ENCODE data around the gene ATG101.

Gene ATG101

GRCh38 chr12:52023182-52023975 lies 46.4 kb upstream of the ATG101 start:
- H3K4ac ChIP-seq (ENCODE audit: low read depth, low read length): no peak overlapping the region
- no peak overlapping the region for H3K18ac ChIP-seq (ENCODE audit: low read length)
- no peak overlapping the region for H2BK12ac ChIP-seq (ENCODE audit: low read length)
- H2BK5ac ChIP-seq (ENCODE audit: low read depth, low read length, poor library complexity): no peak overlapping the region
- H3K14ac ChIP-seq (ENCODE audit: low read length): no peak overlapping the region
- no peak overlapping the region for H3K9ac ChIP-seq (ENCODE audit: low read length)
- no peaks in the 10 kb centered on the region for H3K79me2 ChIP-seq (ENCODE audit: control insufficient read depth, insufficient read depth, low read length, poor library complexity)
- H4K91ac ChIP-seq (ENCODE audit: low read depth, low read length): no peak overlapping the region
- peaks cover 7 to 16% of the 10 kb centered on the region in 2 experiments for H3K4me1 ChIP-seq (ENCODE audit: control insufficient read depth in 1 of 2, insufficient read depth in 2 of 2, low read length in 2 of 2)
- peak overlapping the region; percentile 25 for H4K8ac ChIP-seq (ENCODE audit: low read depth, low read length)
- peak overlapping the region; percentile 37 for H2AFZ ChIP-seq (ENCODE audit: insufficient read depth, low read length, poor library complexity)
- H3K27me3 ChIP-seq (ENCODE audit: insufficient read depth, low read length): peaks cover 5% of the 10 kb centered on the region
- no CpG with 5 or more reads among the region's 70 CpGs for WGBS (ENCODE audit: extremely low coverage, insufficient coverage, insufficient read length)
- H3K4me2 ChIP-seq (ENCODE audit: low read length): peak overlapping the region; percentile 84
- H2BK120ac ChIP-seq (ENCODE audit: insufficient read depth, low read length, poor library complexity): no peak overlapping the region
- H4K12ac ChIP-seq (ENCODE audit: low read depth, low read length): no peak overlapping the region
- H2AK5ac ChIP-seq (ENCODE audit: low read length): no peak overlapping the region
- H3K27ac ChIP-seq (ENCODE audit: low read depth, low read length): no peak overlapping the region
- no peaks in the 10 kb centered on the region for H3K79me1 ChIP-seq (ENCODE audit: low read length)
- no peaks in the 10 kb centered on the region for H3K9me3 ChIP-seq (ENCODE audit: insufficient read depth, low read depth, low read length)
- peak overlapping the region; percentile 60 for H3K4me3 ChIP-seq (ENCODE audit: low read depth, low read length)
- H3K23ac ChIP-seq (ENCODE audit: low read length): no peak overlapping the region
- no peaks in the 10 kb centered on the region for H3K36me3 ChIP-seq (ENCODE audit: control insufficient read depth in 1 of 2, insufficient read depth in 2 of 2, low read length in 2 of 2)
- DNase-seq: peak; percentile 64 to 84

GRCh38 chr12:52023976-52024688 lies 45.6 kb upstream of the ATG101 start:
- Histone ChIP-seq H2AFZ (ENCODE audit: insufficient read depth, low read length, poor library complexity) (no peak overlapping the region), H3K27me3 (ENCODE audit: insufficient read depth, low read length) (peaks cover 5% of the 10 kb centered on the region), H4K12ac (ENCODE audit: low read depth, low read length) (no peak overlapping the region), H2BK5ac (ENCODE audit: low read depth, low read length, poor library complexity) (no peak overlapping the region), H3K4me3 (ENCODE audit: low read depth, low read length) (no peak overlapping the region), H3K79me2 (ENCODE audit: control insufficient read depth, insufficient read depth, low read length, poor library complexity) (no peaks in the 10 kb centered on the region), H2BK12ac (ENCODE audit: low read length) (no peak overlapping the region), H3K18ac (ENCODE audit: low read length) (no peak overlapping the region), H3K36me3 (ENCODE audit: control insufficient read depth in 1 of 2, insufficient read depth in 2 of 2, low read length in 2 of 2) (no peaks in the 10 kb centered on the region), H3K4me1 (ENCODE audit: control insufficient read depth in 1 of 2, insufficient read depth in 2 of 2, low read length in 2 of 2) (peaks cover 7 to 16% of the 10 kb centered on the region in 2 experiments), H3K79me1 (ENCODE audit: low read length) (no peaks in the 10 kb centered on the region), H4K8ac (ENCODE audit: low read depth, low read length) (no peak overlapping the region), H3K4ac (ENCODE audit: low read depth, low read length) (no peak overlapping the region), H3K9me3 (ENCODE audit: insufficient read depth, low read depth, low read length) (no peaks in the 10 kb centered on the region), H3K9ac (ENCODE audit: low read length) (no peak overlapping the region), H2AK5ac (ENCODE audit: low read length) (no peak overlapping the region), H4K91ac (ENCODE audit: low read depth, low read length) (no peak overlapping the region), H3K27ac (ENCODE audit: low read depth, low read length) (no peak overlapping the region), H3K14ac (ENCODE audit: low read length) (no peak overlapping the region), H3K4me2 (ENCODE audit: low read length) (peak overlapping the region; percentile 84), H3K23ac (ENCODE audit: low read length) (no peak overlapping the region), H2BK120ac (ENCODE audit: insufficient read depth, low read length, poor library complexity) (no peak overlapping the region)
- no CpG with 5 or more reads among the region's 20 CpGs for WGBS (ENCODE audit: extremely low coverage, insufficient coverage, insufficient read length)
- no peak for DNase-seq

GRCh38 chr12:52024845-52025230 lies 44.9 kb upstream of the ATG101 start:
- H3K36me3 ChIP-seq (ENCODE audit: control insufficient read depth in 1 of 2, insufficient read depth in 2 of 2, low read length in 2 of 2): no peaks in the 10 kb centered on the region
- no peak overlapping the region for H4K91ac ChIP-seq (ENCODE audit: low read depth, low read length)
- H2AK5ac ChIP-seq (ENCODE audit: low read length): no peak overlapping the region
- WGBS (ENCODE audit: extremely low coverage, insufficient coverage, insufficient read length): no CpG with 5 or more reads among the region's 15 CpGs
- H3K79me1 ChIP-seq (ENCODE audit: low read length): no peaks in the 10 kb centered on the region
- H2AFZ ChIP-seq (ENCODE audit: insufficient read depth, low read length, poor library complexity): no peak overlapping the region
- peak in 1 of 2 donors; percentile 13 for DNase-seq
- no peak overlapping the region for H3K9ac ChIP-seq (ENCODE audit: low read length)
- H3K27ac ChIP-seq (ENCODE audit: low read depth, low read length): no peak overlapping the region
- H3K18ac ChIP-seq (ENCODE audit: low read length): no peak overlapping the region
- no peak overlapping the region for H2BK12ac ChIP-seq (ENCODE audit: low read length)
- no peak overlapping the region for H3K4ac ChIP-seq (ENCODE audit: low read depth, low read length)
- H3K14ac ChIP-seq (ENCODE audit: low read length): no peak overlapping the region
- no peak overlapping the region for H2BK5ac ChIP-seq (ENCODE audit: low read depth, low read length, poor library complexity)
- H3K4me1 ChIP-seq (ENCODE audit: control insufficient read depth in 1 of 2, insufficient read depth in 2 of 2, low read length in 2 of 2): peaks cover 7 to 18% of the 10 kb centered on the region in 2 experiments
- no peaks in the 10 kb centered on the region for H3K9me3 ChIP-seq (ENCODE audit: insufficient read depth, low read depth, low read length)
- H3K4me2 ChIP-seq (ENCODE audit: low read length): no peak overlapping the region
- H3K4me3 ChIP-seq (ENCODE audit: low read depth, low read length): no peak overlapping the region
- no peak overlapping the region for H4K8ac ChIP-seq (ENCODE audit: low read depth, low read length)
- H3K79me2 ChIP-seq (ENCODE audit: control insufficient read depth, insufficient read depth, low read length, poor library complexity): no peaks in the 10 kb centered on the region
- H2BK120ac ChIP-seq (ENCODE audit: insufficient read depth, low read length, poor library complexity): no peak overlapping the region
- no peak overlapping the region for H3K23ac ChIP-seq (ENCODE audit: low read length)
- no peak overlapping the region for H4K12ac ChIP-seq (ENCODE audit: low read depth, low read length)
- peaks cover 5% of the 10 kb centered on the region for H3K27me3 ChIP-seq (ENCODE audit: insufficient read depth, low read length)

- no peak overlapping the region for H3K14ac ChIP-seq (ENCODE audit: low read length)
- no CpG with 5 or more reads among the region's 5 CpGs for WGBS (ENCODE audit: extremely low coverage, insufficient coverage, insufficient read length)
- no peak overlapping the region for H4K12ac ChIP-seq (ENCODE audit: low read depth, low read length)
- no peak overlapping the region for H2BK5ac ChIP-seq (ENCODE audit: low read depth, low read length, poor library complexity)
- H4K91ac ChIP-seq (ENCODE audit: low read depth, low read length): no peak overlapping the region
- H3K27ac ChIP-seq (ENCODE audit: low read depth, low read length): no peak overlapping the region
- no peaks in the 10 kb centered on the region for H3K9me3 ChIP-seq (ENCODE audit: insufficient read depth, low read depth, low read length)
- no peak for DNase-seq
- peaks cover 7 to 16% of the 10 kb centered on the region in 2 experiments for H3K4me1 ChIP-seq (ENCODE audit: control insufficient read depth in 1 of 2, insufficient read depth in 2 of 2, low read length in 2 of 2)
- H3K23ac ChIP-seq (ENCODE audit: low read length): no peak overlapping the region
- H3K9ac ChIP-seq (ENCODE audit: low read length): no peak overlapping the region
- peaks cover 5% of the 10 kb centered on the region for H3K27me3 ChIP-seq (ENCODE audit: insufficient read depth, low read length)
- H2BK120ac ChIP-seq (ENCODE audit: insufficient read depth, low read length, poor library complexity): no peak overlapping the region
- H2AK5ac ChIP-seq (ENCODE audit: low read length): no peak overlapping the region
- H2BK12ac ChIP-seq (ENCODE audit: low read length): no peak overlapping the region
- no peak overlapping the region for H3K4ac ChIP-seq (ENCODE audit: low read depth, low read length)
- H3K4me2 ChIP-seq (ENCODE audit: low read length): no peak overlapping the region
- H3K79me1 ChIP-seq (ENCODE audit: low read length): no peaks in the 10 kb centered on the region
- H3K79me2 ChIP-seq (ENCODE audit: control insufficient read depth, insufficient read depth, low read length, poor library complexity): no peaks in the 10 kb centered on the region
- H3K18ac ChIP-seq (ENCODE audit: low read length): no peak overlapping the region
- no peaks in the 10 kb centered on the region for H3K36me3 ChIP-seq (ENCODE audit: control insufficient read depth in 1 of 2, insufficient read depth in 2 of 2, low read length in 2 of 2)
- H4K8ac ChIP-seq (ENCODE audit: low read depth, low read length): no peak overlapping the region
- no peak overlapping the region for H2AFZ ChIP-seq (ENCODE audit: insufficient read depth, low read length, poor library complexity)
- H3K4me3 ChIP-seq (ENCODE audit: low read depth, low read length): no peak overlapping the region
These were observed 43.5 kb upstream of the ATG101 start for GRCh38 chr12:52026263-52026662.

Data from trophoblast cell (in vitro differentiated cells and primary cell).